ENCODE results near the gene RASGRF2.

Gene RASGRF2

GRCh38 chr5:81134566-81134965 lies 174.4 kb downstream of the RASGRF2 start:
- DNase-seq (ENCODE audit: low spot score), result no peak

- DNase-seq (ENCODE audit: low spot score), result no peak
These were observed 176.4 kb downstream of the RASGRF2 start for GRCh38 chr5:81136557-81136956.

DNA sequence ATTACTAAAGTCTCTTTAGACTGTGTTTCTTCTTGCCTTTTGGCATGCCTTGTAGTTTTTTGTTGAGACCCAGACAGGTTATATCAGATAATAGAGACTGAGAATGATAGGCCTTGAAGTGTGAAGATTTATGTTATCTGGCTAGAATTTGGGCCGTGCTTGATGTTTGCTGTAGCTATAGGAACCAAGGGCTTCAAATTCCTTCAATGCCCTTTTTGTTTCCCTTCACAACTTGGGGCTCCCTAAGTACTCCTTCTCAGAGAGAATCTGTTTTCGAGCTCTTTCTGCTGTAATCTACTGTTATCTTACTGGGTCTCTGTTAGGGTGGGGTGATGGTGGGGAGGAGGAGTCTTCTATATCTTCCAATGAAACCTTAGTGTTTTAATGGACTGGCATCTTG lies 177.7 kb downstream of the RASGRF2 start:
- DNase-seq (ENCODE audit: low spot score), result no peak

- DNase-seq (ENCODE audit: low spot score), result no peak
These were observed 180.3 kb downstream of the RASGRF2 start for GRCh38 chr5:81140441-81140840.

- no peak for DNase-seq (ENCODE audit: low spot score)
These were observed 180.8 kb downstream of the RASGRF2 start for GRCh38 chr5:81140943-81141342.

- no peak for DNase-seq (ENCODE audit: low spot score)
These were observed 181.9 kb downstream of the RASGRF2 start for GRCh38 chr5:81142108-81142507.

DNA sequence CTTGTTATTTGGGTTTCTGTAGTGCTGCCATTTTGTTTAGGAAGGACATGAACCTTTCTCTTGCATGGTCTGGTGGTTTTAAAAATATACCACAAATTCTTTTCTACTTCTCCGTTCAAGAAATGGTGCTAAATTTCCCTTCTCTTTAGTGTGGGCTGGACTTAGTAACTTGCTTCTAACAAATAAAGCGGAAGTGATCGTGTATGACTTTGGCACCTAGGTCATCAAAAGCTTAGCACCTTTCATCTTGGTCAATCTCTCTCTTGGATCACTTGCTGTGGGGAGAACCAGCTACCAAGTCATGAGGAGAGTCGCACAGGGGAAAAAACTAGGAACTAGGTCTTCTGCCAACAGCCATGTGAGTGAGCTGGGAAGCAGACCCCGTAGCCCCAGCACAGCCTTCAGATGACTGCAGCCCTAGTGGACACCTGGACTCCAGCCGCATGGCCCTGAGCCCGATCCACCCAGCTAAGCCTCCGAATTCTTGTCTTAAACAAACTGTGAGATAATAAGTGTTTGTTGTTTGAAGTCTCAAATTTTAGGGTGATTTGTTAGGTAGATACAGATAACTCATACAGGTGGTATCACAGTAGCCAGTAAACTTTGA lies 185.3 kb downstream of the RASGRF2 start:
- DNase-seq (ENCODE audit: low spot score), result no peak

DNA sequence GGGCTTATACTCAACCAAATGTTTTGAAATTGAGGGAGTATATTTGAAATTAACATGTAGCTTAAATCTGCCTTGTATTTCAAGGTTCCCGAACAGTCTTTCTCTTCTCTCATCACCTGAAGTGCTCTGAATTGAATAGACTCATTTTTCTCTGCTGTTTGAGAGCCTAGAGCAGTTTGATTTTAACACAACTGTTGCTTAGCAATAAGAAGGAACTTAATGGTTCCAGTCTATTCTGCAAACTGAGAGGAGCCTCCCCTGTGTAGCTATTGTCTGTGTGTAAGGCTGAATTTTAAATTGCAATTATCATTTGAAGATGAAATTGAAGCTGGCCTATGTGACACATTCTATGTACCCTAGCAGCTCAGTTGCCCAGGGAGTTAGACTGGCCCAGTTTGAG lies 185.9 kb downstream of the RASGRF2 start:
- DNase-seq (ENCODE audit: low spot score), result no peak

GRCh38 chr5:81147011-81147885 lies 187.1 kb downstream of the RASGRF2 start:
- peak; percentile 43 for DNase-seq (ENCODE audit: low spot score)

DNA sequence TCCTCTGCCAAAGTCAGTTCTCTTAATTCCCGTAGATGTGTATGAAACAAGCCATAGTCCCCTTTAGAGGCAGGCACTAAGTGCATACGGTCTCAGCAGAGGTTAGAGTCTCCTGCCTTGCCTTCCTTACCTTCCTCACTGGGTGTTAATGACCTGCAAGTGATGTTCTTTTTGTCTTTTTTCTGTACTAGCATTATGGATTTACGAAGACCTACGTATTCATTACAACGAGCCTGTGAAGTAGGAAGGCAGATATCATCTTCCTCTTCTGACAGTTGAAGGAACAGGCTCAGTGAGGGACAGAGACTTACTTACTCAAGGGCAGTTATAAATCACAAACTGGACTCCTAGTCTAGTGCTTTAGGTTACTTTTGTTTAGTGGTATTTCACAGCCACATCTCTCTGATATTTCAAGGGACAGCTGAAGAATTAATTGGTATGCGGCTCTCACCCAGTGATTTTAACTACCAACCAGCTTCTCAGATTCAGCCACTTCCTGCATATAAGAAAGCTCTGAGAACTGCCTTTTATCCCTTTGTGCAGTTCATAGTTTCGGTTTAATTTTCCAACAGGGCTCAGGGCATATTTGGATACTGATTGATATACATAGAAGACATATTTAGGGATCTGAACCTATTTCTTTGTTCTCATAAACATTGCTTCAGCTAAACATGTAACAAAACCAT lies 187.9 kb downstream of the RASGRF2 start:
- DNase-seq (ENCODE audit: low spot score), result no peak

DNA sequence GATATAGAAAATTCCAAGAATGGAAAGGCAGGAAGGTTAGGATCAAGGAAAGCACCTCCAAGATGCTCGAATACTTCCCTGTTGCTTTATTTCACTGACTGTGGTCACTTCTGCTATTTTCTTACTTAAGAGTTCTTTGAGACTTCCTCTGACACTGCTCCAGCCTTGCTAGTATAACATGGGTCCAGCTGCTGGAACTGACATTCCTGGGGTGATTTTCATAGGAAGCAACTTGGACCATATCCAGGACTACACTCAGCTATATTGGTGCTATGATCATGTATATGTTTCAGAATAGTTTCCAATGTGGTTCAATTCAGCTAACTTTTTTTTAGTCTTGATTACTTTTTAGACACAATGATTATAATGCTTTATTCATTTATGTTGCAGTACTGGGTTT lies 191.4 kb downstream of the RASGRF2 start:
- no peak for DNase-seq (ENCODE audit: low spot score)

DNA sequence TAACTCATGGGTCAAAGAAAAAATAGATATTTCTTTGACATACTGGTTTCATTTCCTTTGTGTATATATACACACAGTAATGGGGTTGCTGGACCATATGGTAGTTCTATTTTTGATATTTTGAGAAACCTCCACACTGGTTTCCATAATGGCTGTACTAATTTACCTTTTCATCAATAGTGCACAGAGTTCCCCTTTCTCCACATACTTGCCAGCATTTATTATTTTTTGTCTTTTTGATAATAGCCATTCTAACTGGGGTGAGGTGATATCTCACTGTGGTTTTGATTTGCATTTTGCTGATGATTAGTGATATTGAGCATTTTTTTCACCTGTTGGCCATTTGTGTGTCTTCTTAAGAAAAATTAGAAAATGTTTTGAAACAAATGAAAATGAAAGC lies 194.6 kb downstream of the RASGRF2 start:
- DNase-seq (ENCODE audit: low spot score), result no peak

GRCh38 chr5:81156732-81157131 lies 196.6 kb downstream of the RASGRF2 start:
- DNase-seq (ENCODE audit: low spot score), result no peak

DNA sequence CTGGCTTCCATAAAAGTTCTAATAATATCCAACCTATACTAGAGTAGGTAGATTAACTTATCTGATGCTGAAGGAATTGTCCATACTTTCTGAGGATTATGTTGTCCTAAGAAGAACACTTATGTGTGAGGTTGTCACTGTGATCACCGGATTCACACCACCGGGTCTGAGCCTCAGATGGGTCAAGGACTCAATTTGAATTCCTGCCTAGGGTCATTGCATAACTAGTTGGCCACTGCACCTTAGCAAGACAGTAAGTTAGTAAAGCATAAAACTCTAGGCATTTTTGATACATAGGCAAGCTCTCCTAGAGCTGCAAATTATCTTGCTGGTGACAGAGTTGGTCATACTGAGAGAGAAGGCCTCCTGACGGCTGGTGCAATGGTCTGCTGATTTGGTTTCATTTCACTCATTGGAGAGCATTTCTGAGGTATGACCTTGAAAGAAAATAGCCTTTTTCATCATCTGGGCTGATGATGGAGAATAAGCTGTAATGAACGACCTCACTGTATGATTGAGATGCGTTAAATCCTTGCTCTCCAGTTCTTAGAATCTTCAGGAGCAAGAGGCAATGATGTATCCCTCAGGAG lies 200.9 kb downstream of the RASGRF2 start:
- DNase-seq (ENCODE audit: low spot score), result no peak

- no peak for DNase-seq (ENCODE audit: low spot score)
These were observed 202.3 kb downstream of the RASGRF2 start for GRCh38 chr5:81162501-81162900.

DNA sequence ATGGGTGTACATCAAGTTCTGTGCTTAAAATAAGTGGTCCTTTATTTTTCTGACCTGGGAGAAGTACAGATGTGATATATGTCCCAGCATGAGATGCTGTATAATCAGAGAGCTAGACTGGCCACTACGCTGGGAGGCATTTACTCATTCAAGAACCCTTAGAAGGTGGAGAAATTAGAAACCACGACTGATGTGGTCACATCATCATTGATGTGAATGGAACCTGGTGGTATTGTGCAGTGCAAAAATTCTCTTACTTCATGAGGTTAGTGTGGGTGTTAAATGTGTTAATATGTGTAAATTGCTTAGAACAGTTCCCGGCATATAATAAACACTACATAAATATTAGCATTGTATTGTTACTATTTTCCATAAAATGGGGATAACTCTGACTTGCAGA lies 203.5 kb downstream of the RASGRF2 start:
- DNase-seq (ENCODE audit: low spot score), result no peak

DNA sequence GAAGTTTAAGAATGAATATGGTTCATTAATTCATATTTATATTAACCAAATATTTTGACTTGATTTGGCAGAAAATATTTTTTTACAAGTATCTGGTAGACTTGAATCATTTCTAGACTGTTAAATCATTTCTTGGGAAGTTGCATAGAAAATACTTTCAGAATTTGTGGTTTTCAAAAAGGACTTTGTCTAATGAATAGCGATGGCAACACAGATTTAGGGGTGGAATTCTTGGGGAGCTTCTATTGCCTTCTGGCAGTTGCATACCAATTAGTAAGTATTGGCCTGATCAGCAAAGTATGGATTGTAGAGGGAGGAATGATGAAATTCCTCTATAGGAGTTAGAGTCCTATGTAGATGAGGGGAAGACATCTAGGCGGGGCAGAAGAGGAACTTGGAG lies 204.3 kb downstream of the RASGRF2 start:
- no peak for DNase-seq (ENCODE audit: low spot score)

DNA sequence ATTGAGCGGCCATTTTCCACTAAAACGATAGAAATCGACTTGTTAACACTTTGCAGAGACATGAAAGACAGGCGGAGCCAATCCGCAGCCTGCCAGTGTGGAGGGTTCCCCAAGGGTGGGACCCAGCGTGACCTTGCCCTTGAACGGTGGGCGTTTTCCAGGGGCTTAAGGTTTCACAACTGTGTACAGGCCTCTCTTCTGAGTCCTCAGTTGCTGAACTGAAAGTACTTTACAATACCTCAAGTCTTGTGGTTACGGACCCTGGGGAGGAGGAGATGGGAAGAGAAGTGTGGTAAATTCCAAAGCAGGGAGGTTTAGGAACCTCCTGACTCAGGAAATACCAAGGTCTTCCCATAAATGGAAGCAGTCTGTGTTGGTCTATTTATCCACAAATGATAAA lies 204.8 kb downstream of the RASGRF2 start:
- no peak for DNase-seq (ENCODE audit: low spot score)

DNA sequence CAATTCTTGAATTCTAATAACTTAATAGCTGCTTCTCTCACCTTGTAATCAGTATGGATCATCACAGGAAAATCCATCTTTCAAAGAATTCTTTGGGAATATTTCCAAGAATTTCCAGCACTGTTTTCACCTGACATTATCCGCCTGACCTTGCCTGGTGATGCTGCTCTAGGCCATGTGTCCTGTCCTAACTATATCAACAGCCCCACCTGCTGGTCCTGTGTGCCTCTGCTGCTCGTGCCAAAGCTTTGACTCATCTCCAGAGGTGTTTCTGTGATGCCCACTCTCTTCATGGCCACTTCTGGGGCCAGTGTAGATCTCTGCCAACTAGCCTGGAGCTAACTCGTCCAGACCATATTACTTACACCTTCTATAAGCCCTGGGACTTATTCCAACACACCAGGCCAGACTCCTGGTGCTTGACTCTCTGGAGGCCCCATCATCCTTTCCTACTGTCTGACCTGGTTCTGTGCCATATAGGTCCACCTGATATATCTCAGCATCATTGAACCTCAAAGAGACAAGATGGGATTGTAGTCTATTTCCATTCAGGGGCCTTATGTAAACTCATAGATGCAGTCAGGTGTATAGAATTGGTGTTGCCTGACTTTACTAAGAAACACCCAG lies 205.4 kb downstream of the RASGRF2 start:
- peak; percentile 81 for DNase-seq (ENCODE audit: low spot score)

DNA sequence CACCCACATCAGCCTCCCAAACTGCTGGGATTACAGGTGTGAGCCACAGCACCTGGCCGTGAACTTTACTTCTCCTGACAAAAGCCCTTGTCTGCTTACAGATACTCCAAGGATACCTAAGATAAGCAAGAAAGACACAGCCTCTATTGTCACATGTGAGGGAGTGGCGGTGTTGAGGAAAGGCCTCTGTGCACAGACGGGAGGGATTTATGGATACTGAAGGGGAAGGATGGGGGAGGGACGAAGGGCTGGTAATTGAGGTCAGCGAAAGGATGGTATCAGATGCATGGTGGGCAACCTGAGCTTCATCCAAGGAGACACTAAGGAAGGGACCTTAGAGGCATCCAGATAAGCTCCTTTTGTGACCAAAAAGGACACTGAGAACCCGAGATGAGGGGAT lies 206.3 kb downstream of the RASGRF2 start:
- DNase-seq (ENCODE audit: low spot score), result no peak

DNA sequence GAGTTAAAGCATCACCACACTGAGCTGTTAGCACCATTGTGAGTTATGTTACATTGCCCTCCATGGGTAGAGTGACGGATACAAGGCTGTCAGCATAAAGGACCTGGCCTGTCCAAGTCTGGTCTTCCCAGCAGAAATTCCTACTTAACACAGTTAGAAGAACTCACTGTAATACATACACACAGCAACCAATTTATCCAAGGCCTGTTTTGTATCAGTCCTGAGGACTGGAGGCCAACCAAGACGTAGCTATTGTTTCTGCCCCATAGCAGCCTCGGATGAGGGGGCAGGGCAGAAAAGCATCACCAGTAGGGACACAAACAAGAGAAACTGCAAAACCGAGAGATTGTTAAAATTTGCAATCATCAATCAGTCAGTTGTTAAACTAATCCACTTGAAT lies 206.9 kb downstream of the RASGRF2 start:
- no peak for DNase-seq (ENCODE audit: low spot score)

DNA sequence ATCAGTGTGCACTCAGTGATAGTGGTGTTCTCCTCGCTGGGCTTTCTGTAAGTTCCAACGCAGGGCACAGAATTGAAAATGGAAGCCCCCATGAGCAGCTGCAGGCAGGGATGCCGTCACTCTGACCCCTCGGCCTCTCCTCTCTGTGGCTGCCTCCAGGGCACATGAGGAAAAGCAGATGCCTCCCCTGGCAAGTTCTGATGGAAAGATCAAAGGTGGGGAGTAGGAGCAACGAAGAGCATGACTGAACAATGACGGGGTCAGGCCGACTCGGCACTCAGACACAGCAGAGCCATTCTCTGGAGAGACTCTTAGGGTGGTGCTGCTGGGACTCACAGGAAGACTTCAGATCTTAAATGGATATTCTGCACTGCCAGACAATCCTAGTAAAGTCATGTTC lies 207.4 kb downstream of the RASGRF2 start:
- DNase-seq (ENCODE audit: low spot score), result no peak
